Measurements from ENCODE around the gene CMTM3. TPM values are rescaled to one million over a fixed set of nuclear protein-coding genes. Genes with fewer than 3 reads are reported as not detected.

Gene CMTM3
- total and polyA plus RNA-seq, 2 of the 4 experiments (the other 2 are of a cell fraction), result 4.5 to 35.5 TPM

DNA sequence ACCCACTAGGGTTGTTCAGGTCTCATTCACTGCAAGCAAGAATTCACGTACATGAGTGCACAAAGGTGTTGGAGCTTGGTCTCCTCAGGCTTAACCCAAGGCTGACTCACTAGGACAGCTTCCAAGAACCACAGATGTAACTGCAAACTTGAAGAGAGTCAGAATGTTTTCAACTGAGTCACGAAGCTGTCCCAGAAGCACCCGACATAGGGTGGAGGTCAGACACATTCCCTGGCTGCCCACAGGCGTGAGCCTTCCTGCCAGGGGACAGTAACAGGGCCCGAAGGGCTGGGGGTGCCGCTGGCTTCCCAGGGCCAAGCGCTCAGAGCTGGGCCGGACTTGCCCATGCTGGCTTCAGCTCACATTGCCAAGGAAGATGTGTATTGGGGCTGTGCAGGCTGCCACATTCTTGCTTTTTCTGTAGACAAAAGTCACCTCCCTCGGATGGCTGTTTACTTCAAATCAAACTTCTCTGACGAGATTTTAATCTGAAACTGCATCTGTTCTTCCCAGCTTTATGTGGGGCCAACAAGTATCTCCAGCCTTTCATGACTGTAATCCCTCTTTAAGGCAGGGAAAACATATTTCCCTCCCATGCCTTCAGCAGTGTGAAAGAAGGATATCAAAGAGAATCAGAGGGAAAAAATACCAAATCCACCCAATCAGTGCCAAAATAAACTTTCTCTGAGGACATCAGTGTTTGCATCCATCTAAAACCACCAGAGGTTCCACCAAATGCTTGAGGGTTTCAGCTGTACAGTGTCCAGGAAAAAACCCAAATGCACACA, 14.3 kb downstream of the CMTM3 start (continued):
- TF ChIP-seq, protein P1, sequence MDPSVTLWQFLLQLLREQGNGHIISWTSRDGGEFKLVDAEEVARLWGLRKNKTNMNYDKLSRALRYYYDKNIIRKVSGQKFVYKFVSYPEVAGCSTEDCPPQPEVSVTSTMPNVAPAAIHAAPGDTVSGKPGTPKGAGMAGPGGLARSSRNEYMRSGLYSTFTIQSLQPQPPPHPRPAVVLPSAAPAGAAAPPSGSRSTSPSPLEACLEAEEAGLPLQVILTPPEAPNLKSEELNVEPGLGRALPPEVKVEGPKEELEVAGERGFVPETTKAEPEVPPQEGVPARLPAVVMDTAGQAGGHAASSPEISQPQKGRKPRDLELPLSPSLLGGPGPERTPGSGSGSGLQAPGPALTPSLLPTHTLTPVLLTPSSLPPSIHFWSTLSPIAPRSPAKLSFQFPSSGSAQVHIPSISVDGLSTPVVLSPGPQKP (IDR thresholded peaks at IDR 0.05; ENCODE audit: borderline replicate concordance, low read depth, low read length), result no peak
